ENCODE measurements around the gene RB1.

RB1 gene

GRCh38 chr13:48493851-48494250 lies 190.3 kb downstream of the RB1 start:
- H3K9me3 ChIP-seq (ENCODE audit: insufficient read depth, low read depth, low read length): no peaks in the 10 kb centered on the region
- H3K9ac ChIP-seq (ENCODE audit: low read depth, low read length): no peak overlapping the region
- no peak overlapping the region for H3K4me3 ChIP-seq (ENCODE audit: low read length)
- H3K36me3 ChIP-seq (ENCODE audit: insufficient read depth, low read length): peaks cover 20% of the 10 kb centered on the region; the same call in 1 of the 2 replicates
- H3K4me1 ChIP-seq (ENCODE audit: insufficient read depth, low read length): peaks cover 12% of the 10 kb centered on the region; the same call in 1 of the 2 replicates
- H3K27ac ChIP-seq (ENCODE audit: low read depth, low read length): no peak overlapping the region
- no peaks in the 10 kb centered on the region for H3K27me3 ChIP-seq (ENCODE audit: insufficient read depth, low read length)
- 100% methylated on average over 2 of the region's 2 CpGs for WGBS

- Histone ChIP-seq H3K9ac (ENCODE audit: low read depth, low read length) (no peak overlapping the region), H3K4me3 (ENCODE audit: low read length) (no peak overlapping the region), H3K9me3 (ENCODE audit: insufficient read depth, low read depth, low read length) (no peaks in the 10 kb centered on the region), H3K4me1 (ENCODE audit: insufficient read depth, low read length) (peaks cover 12% of the 10 kb centered on the region; the same call in 1 of the 2 replicates), H3K36me3 (ENCODE audit: insufficient read depth, low read length) (peaks cover 10% of the 10 kb centered on the region; the same call in 1 of the 2 replicates), H3K27me3 (ENCODE audit: insufficient read depth, low read length) (no peaks in the 10 kb centered on the region), H3K27ac (ENCODE audit: low read depth, low read length) (no peak overlapping the region)
- WGBS: no CpG with 5 or more reads among the region's 1 CpG
Observed at GRCh38 chr13:48494874-48495273, 191.3 kb downstream of the RB1 start.

GRCh38 chr13:48496271-48497161 lies 193.0 kb downstream of the RB1 start:
- no peaks in the 10 kb centered on the region for H3K27me3 ChIP-seq (ENCODE audit: insufficient read depth, low read length)
- H3K27ac ChIP-seq (ENCODE audit: low read depth, low read length): no peak overlapping the region
- 88% methylated on average over 6 of the region's 7 CpGs for WGBS
- H3K9ac ChIP-seq (ENCODE audit: low read depth, low read length): no peak overlapping the region
- peaks cover 12% of the 10 kb centered on the region; the same call in 1 of the 2 replicates for H3K4me1 ChIP-seq (ENCODE audit: insufficient read depth, low read length)
- H3K36me3 ChIP-seq (ENCODE audit: insufficient read depth, low read length): peaks cover 14% of the 10 kb centered on the region; the same call in 1 of the 2 replicates
- no peaks in the 10 kb centered on the region for H3K9me3 ChIP-seq (ENCODE audit: insufficient read depth, low read depth, low read length)
- H3K4me3 ChIP-seq (ENCODE audit: low read length): no peak overlapping the region

DNA sequence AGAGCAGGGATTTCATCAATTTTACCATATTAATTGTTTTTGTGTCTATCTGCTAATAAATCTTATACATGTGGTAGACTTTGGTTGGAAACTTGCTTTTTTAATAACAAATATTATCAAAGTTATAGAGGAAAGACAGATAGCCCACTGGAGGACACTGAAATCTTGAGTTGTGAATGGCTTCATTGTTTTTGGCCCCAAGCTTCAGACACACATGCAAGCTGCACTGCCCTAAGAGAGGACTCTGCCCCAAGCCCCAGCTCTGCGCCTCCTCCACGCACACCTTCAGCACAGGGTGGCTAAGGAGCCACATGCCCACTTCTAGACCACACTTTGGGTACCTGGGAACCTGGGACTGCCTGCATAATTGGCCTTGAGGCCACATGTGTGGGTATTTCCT lies 194.1 kb downstream of the RB1 start:
- H3K9me3 ChIP-seq (ENCODE audit: insufficient read depth, low read depth, low read length): no peaks in the 10 kb centered on the region
- no peak overlapping the region for H3K4me3 ChIP-seq (ENCODE audit: low read length)
- 92% methylated on average over 2 of the region's 2 CpGs for WGBS
- no peak overlapping the region for H3K27ac ChIP-seq (ENCODE audit: low read depth, low read length)
- peaks cover 21% of the 10 kb centered on the region; the same call in 1 of the 2 replicates for H3K36me3 ChIP-seq (ENCODE audit: insufficient read depth, low read length)
- H3K27me3 ChIP-seq (ENCODE audit: insufficient read depth, low read length): no peaks in the 10 kb centered on the region
- H3K4me1 ChIP-seq (ENCODE audit: insufficient read depth, low read length): peaks cover 12% of the 10 kb centered on the region; the same call in 1 of the 2 replicates
- H3K9ac ChIP-seq (ENCODE audit: low read depth, low read length): no peak overlapping the region

DNA sequence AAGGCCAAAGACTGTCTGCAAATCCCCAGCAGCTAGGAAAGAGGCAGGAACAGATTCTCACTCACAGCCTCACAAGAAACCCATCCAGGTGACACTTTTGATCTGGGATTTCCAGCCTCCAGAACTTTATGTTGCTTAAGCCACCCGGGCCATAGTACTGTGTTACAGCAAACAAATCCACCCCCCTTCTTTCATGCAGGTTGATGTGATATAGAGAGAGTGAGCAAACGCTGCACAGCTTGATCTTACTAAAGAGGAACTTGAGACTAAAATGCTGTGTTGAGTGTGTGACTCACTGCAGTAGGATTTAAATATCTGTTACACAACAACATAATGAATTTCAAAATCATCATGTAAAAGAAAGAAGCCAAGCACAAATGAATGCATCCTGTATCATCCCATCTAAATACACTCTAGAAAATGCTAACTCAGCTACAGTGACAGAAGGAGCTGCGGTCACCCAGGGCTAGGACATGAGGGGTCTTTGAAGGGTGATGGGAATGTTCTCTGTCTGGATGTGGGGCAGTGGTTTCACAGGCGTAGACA lies 197.2 kb downstream of the RB1 start:
- Histone ChIP-seq H3K9ac (ENCODE audit: low read depth, low read length) (no peak overlapping the region), H3K4me3 (ENCODE audit: low read length) (no peak overlapping the region), H3K9me3 (ENCODE audit: insufficient read depth, low read depth, low read length) (no peaks in the 10 kb centered on the region), H3K4me1 (ENCODE audit: insufficient read depth, low read length) (peaks cover 19% of the 10 kb centered on the region; the same call in 1 of the 2 replicates), H3K36me3 (ENCODE audit: insufficient read depth, low read length) (peaks cover 17% of the 10 kb centered on the region; the same call in 1 of the 2 replicates), H3K27ac (ENCODE audit: low read depth, low read length) (no peak overlapping the region), H3K27me3 (ENCODE audit: insufficient read depth, low read length) (no peaks in the 10 kb centered on the region)
- WGBS: 91% methylated on average over 3 of the region's 4 CpGs

DNA sequence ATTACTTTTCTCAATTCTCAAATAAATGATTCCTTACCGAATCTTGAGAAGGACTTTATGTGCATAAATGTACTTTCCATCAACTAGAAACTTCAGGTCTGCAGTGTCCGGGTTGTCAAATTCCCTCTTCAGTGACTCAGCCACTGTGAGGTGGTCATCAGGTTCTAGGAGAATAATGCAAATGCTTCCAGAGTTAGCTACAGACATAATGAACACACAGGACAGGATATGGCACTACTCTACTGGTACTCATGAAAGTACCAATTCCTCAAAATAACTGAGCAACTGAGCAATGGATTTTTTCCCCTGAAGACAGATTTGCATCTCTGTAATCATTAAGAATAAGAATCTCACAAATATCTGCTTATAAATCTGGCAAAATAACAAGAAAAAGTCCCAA lies 198.2 kb downstream of the RB1 start:
- H3K4me1 ChIP-seq (ENCODE audit: insufficient read depth, low read length): peaks cover 15% of the 10 kb centered on the region; the same call in 1 of the 2 replicates

GRCh38 chr13:48502601-48503319 lies 199.2 kb downstream of the RB1 start:
- peaks cover 11% of the 10 kb centered on the region; the same call in 1 of the 2 replicates for H3K36me3 ChIP-seq (ENCODE audit: insufficient read depth, low read length)
- H3K4me3 ChIP-seq (ENCODE audit: low read length): no peak overlapping the region
- H3K27ac ChIP-seq (ENCODE audit: low read depth, low read length): no peak overlapping the region
- no peaks in the 10 kb centered on the region for H3K27me3 ChIP-seq (ENCODE audit: insufficient read depth, low read length)
- H3K4me1 ChIP-seq (ENCODE audit: insufficient read depth, low read length): peaks cover 7% of the 10 kb centered on the region; the same call in 1 of the 2 replicates
- no peak overlapping the region for H3K9ac ChIP-seq (ENCODE audit: low read depth, low read length)
- no peaks in the 10 kb centered on the region for H3K9me3 ChIP-seq (ENCODE audit: insufficient read depth, low read depth, low read length)
- 93% methylated on average over 19 of the region's 19 CpGs for WGBS

More for the DNA sequence above, 198.2 kb downstream of the RB1 start:
- Histone ChIP-seq H3K36me3 (ENCODE audit: insufficient read depth, low read length) (peaks cover 11% of the 10 kb centered on the region; the same call in 1 of the 2 replicates), H3K27ac (ENCODE audit: low read depth, low read length) (no peak overlapping the region), H3K4me3 (ENCODE audit: low read length) (no peak overlapping the region), H3K27me3 (ENCODE audit: insufficient read depth, low read length) (no peaks in the 10 kb centered on the region), H3K9ac (ENCODE audit: low read depth, low read length) (no peak overlapping the region), H3K9me3 (ENCODE audit: insufficient read depth, low read depth, low read length) (no peaks in the 10 kb centered on the region)
- whole genome bisulfite sequencing: 100% methylated on average over 2 of the region's 2 CpGs

GRCh38 chr13:48504606-48505005 lies 201.1 kb downstream of the RB1 start:
- Histone ChIP-seq H3K9ac (ENCODE audit: low read depth, low read length) (no peak overlapping the region), H3K27ac (ENCODE audit: low read depth, low read length) (no peak overlapping the region), H3K4me1 (ENCODE audit: insufficient read depth, low read length) (peaks cover 7% of the 10 kb centered on the region; the same call in 1 of the 2 replicates)

DNA sequence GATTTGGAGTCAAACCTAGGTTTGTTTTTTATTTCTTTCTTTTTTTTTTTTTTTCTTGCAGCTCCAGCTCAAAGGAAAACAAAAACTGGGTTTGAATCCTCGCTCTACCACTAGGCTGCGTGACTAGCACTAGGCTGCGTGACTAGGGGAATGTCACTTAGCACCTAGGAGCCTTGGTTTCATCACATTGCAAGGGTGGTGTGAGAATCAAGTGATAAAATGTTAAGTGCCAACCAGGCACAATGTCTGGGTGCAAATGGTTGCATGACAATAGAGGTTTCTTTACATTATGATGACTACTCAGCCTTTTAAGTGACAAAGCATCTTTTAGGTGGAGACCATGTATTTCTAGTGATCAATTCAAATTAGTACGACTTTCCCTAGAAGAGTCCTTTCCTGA lies 201.5 kb downstream of the RB1 start:
- peaks cover 11% of the 10 kb centered on the region; the same call in 1 of the 2 replicates for H3K36me3 ChIP-seq (ENCODE audit: insufficient read depth, low read length)
- H3K27ac ChIP-seq (ENCODE audit: low read depth, low read length): 0 out of 2 replicates have a peak overlapping the region, but pooled peaks have one; percentile 6
- no peaks in the 10 kb centered on the region for H3K9me3 ChIP-seq (ENCODE audit: insufficient read depth, low read depth, low read length)
- WGBS: 81% methylated on average over 4 of the region's 4 CpGs
- H3K9ac ChIP-seq (ENCODE audit: low read depth, low read length): no peak overlapping the region
- H3K4me3 ChIP-seq (ENCODE audit: low read length): no peak overlapping the region
- H3K27me3 ChIP-seq (ENCODE audit: insufficient read depth, low read length): no peaks in the 10 kb centered on the region
- peaks cover 9% of the 10 kb centered on the region; the same call in 1 of the 2 replicates for H3K4me1 ChIP-seq (ENCODE audit: insufficient read depth, low read length)

More at GRCh38 chr13:48504606-48505005, 201.1 kb downstream of the RB1 start:
- no peak overlapping the region for H3K4me3 ChIP-seq (ENCODE audit: low read length)
- H3K9me3 ChIP-seq (ENCODE audit: insufficient read depth, low read depth, low read length): no peaks in the 10 kb centered on the region
- 93% methylated on average over 8 of the region's 8 CpGs for WGBS
- no peaks in the 10 kb centered on the region for H3K27me3 ChIP-seq (ENCODE audit: insufficient read depth, low read length)
- H3K36me3 ChIP-seq (ENCODE audit: insufficient read depth, low read length): peaks cover 11% of the 10 kb centered on the region; the same call in 1 of the 2 replicates

DNA sequence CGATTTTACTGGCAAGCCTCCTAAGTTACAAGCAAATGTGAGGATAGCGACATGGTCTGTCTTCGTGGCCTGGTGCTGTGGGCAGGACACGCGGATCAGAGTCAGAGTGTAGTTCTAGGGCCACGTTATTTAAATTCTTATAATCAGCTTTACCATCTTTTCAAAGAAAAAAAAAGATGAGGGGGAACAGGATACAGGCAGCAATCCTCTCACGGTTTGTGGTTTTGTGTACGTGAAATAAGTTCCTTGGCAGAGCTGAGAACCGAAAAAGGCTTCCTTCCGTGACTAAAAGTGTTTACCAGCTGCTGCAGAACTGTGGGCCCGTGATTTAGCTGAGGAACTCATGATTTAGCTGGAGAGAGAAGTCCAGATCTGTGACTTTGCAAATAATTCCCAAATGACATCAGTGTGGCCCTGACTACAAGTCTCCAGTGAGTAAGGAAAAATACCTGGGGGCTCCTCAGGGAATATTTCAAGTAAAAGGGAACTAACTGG lies 202.1 kb downstream of the RB1 start:
- Histone ChIP-seq H3K9ac (ENCODE audit: low read depth, low read length) (no peak overlapping the region), H3K4me3 (ENCODE audit: low read length) (no peak overlapping the region), H3K4me1 (ENCODE audit: insufficient read depth, low read length) (peaks cover 14% of the 10 kb centered on the region), H3K36me3 (ENCODE audit: insufficient read depth, low read length) (peaks cover 11% of the 10 kb centered on the region; the same call in 1 of the 2 replicates), H3K27ac (ENCODE audit: low read depth, low read length) (0 out of 2 replicates have a peak overlapping the region, but pooled peaks have one; percentile 6), H3K27me3 (ENCODE audit: insufficient read depth, low read length) (no peaks in the 10 kb centered on the region), H3K9me3 (ENCODE audit: insufficient read depth, low read depth, low read length) (no peaks in the 10 kb centered on the region)
- 97% methylated on average over 10 of the region's 11 CpGs for WGBS

Data from HUES64 (cell line).